Mesendoderm (in vitro differentiated cells): ENCODE measurements around the gene KRTAP10-3.
"Not testable (repeated sequence)": the region's sequence is repeated elsewhere in the genome, so short reads cannot be mapped to it uniquely, and the experiment has no call there.

ENCODE experiments used
- DNase-seq: peaks from one replicate; pipeline ENCODE4 v3.0.0; 2013
- H2AK5ac ChIP-seq: 2 replicates; pipeline ENCODE4 v1.6.1; 2013; ENCODE audit warnings: low read length, inconsistent platforms
- H2BK120ac ChIP-seq: 2 replicates; pipeline ENCODE4 v1.6.1; 2013; ENCODE audit warnings: low read depth, mild to moderate bottlenecking, low read length, moderate library complexity, mixed read lengths
- H2BK15ac ChIP-seq: replicated peaks from 2 replicates; pipeline ENCODE4 v1.6.1; 2013; ENCODE audit warnings: low read depth, mild to moderate bottlenecking, moderate library complexity
- H2BK5ac ChIP-seq: 2 replicates; pipeline ENCODE4 v1.6.1; 2013; ENCODE audit warnings: low read length, inconsistent platforms
- H3K18ac ChIP-seq: 2 replicates; pipeline ENCODE4 v1.6.1; 2013; ENCODE audit warnings: mild to moderate bottlenecking, low read length, mixed read lengths
- H3K23ac ChIP-seq: one replicate; pipeline ENCODE4 v1.6.1; 2013; ENCODE audit warnings: low read length
- H3K27ac ChIP-seq: 2 replicates; pipeline ENCODE4 v1.5.1; 2013; ENCODE audit warnings: low read depth, mild to moderate bottlenecking, inconsistent platforms, low read length, moderate library complexity
- H3K27me3 ChIP-seq: 2 replicates; pipeline ENCODE4 v1.6.1; 2013; ENCODE audit warnings: low read length, control low read depth, mild to moderate bottlenecking, inconsistent platforms; ENCODE audit not compliant: insufficient read depth, poor library complexity
- H3K36me3 ChIP-seq: 2 replicates; pipeline ENCODE4 v1.6.1; 2013; ENCODE audit warnings: low read length, inconsistent platforms; ENCODE audit not compliant: control insufficient read depth, insufficient read depth
- H3K4ac ChIP-seq: one replicate; pipeline ENCODE4 v1.6.1; 2013; ENCODE audit warnings: low read depth, mild to moderate bottlenecking, low read length, moderate library complexity
- H3K4me1 ChIP-seq: 2 replicates; pipeline ENCODE4 v1.6.1; 2013; ENCODE audit warnings: low read depth, low read length, inconsistent platforms; ENCODE audit not compliant: control insufficient read depth
- H3K4me2 ChIP-seq: 2 replicates; pipeline ENCODE4 v1.6.1; 2013; ENCODE audit warnings: low read length
- H3K4me3 ChIP-seq: 2 replicates; pipeline ENCODE4 v1.5.1; 2013; ENCODE audit warnings: mild to moderate bottlenecking, low read length
- H3K56ac ChIP-seq: one replicate; pipeline ENCODE4 v1.6.1; 2013; ENCODE audit warnings: low read length
- H3K79me1 ChIP-seq: 2 replicates; pipeline ENCODE4 v1.6.1; 2013; ENCODE audit warnings: low read length, inconsistent platforms
- H3K79me2 ChIP-seq: 2 replicates; pipeline ENCODE4 v1.6.1; 2013; ENCODE audit warnings: mild to moderate bottlenecking, low read length; ENCODE audit not compliant: control insufficient read depth, insufficient read depth
- H3K9ac ChIP-seq: 2 replicates; pipeline ENCODE4 v1.6.1; 2013; ENCODE audit warnings: low read length, inconsistent platforms
- H4K5ac ChIP-seq: one replicate; pipeline ENCODE4 v1.6.1; 2013; ENCODE audit warnings: low read length
- H4K8ac ChIP-seq: one replicate; pipeline ENCODE4 v1.6.1; 2013; ENCODE audit warnings: low read depth, mild to moderate bottlenecking, control low read depth, low read length, moderate library complexity
- WGBS: extraction: QIAGEN DNeasy Blood & Tissue Kit; methylation state at CpG from one replicate; pipeline ENCODE4 v1.1.7; 2013; ENCODE audit warnings: low lambda C conversion rate, missing lambda C conversion rate; ENCODE audit not compliant: insufficient coverage; ENCODE audit errors: extremely low coverage; 5-methylcytosine and 5-hydroxymethylcytosine counted together

Gene KRTAP10-3

GRCh38 chr21:44601596-44602462 lies 43.2 kb upstream of the KRTAP10-3 start:
- H2BK5ac ChIP-seq, result no peak overlapping the region
- no CpG with 5 or more reads among the region's 23 CpGs for WGBS
- no peaks in the 10 kb centered on the region for H3K27me3 ChIP-seq

DNA sequence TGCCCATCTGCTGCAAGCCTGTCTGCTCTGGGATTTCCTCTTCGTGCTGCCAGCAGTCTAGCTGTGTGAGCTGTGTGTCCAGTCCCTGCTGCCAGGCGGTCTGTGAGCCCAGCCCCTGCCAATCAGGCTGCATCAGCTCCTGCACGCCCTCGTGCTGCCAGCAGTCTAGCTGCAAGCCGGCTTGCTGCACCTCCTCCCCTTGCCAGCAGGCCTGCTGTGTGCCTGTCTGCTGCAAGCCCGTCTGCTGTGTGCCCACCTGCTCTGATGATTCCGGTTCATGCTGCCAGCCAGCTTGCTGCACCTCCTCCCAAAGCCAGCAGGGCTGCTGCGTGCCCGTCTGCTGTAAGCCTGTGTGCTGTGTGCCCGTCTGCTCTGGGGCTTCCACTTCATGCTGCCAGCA lies 42.5 kb upstream of the KRTAP10-3 start:
- not testable (repeated sequence) for H3K9ac ChIP-seq, H3K27ac ChIP-seq, H3K4me1 ChIP-seq, H3K79me1 ChIP-seq, H3K36me3 ChIP-seq, H3K4ac ChIP-seq, H4K5ac ChIP-seq, H3K18ac ChIP-seq, H3K79me2 ChIP-seq, H3K27me3 ChIP-seq, H2BK5ac ChIP-seq, H4K8ac ChIP-seq, H2BK15ac ChIP-seq, DNase-seq, H3K56ac ChIP-seq, H2BK120ac ChIP-seq, H3K23ac ChIP-seq, H3K4me2 ChIP-seq, H3K4me3 ChIP-seq, H2AK5ac ChIP-seq
- no CpG with 5 or more reads among the region's 10 CpGs for WGBS

More at GRCh38 chr21:44601596-44602462, 43.2 kb upstream of the KRTAP10-3 start:
- Histone ChIP-seq H3K9ac (no peak overlapping the region), H3K36me3 (no peaks in the 10 kb centered on the region), H3K27ac (no peak overlapping the region), H3K4ac (no peak overlapping the region), H3K4me3 (no peak overlapping the region), H3K79me1 (no peaks in the 10 kb centered on the region), H4K8ac (no peak overlapping the region), H2BK15ac (no peak overlapping the region), H4K5ac (no peak overlapping the region), H3K4me2 (no peak overlapping the region), H3K18ac (no peak overlapping the region), H3K4me1 (no peaks in the 10 kb centered on the region), H3K23ac (no peak overlapping the region), H3K56ac (no peak overlapping the region), H3K79me2 (no peaks in the 10 kb centered on the region), H2BK120ac (no peak overlapping the region), H2AK5ac (no peak overlapping the region)
- DNase-seq, result no peak

- H3K18ac ChIP-seq, result peak within 1 kb of the TSS; percentile 31
- not testable (repeated sequence) for H3K27ac ChIP-seq, H4K5ac ChIP-seq, H3K4me1 ChIP-seq, DNase-seq, H4K8ac ChIP-seq, H3K79me2 ChIP-seq, H3K4me3 ChIP-seq, H3K79me1 ChIP-seq, H3K23ac ChIP-seq, H2BK120ac ChIP-seq, H2BK15ac ChIP-seq, H3K9ac ChIP-seq, H3K27me3 ChIP-seq, H2BK5ac ChIP-seq, H3K56ac ChIP-seq, H3K4me2 ChIP-seq, H3K36me3 ChIP-seq, H2AK5ac ChIP-seq, H3K4ac ChIP-seq
- WGBS, result no CpG with 5 or more reads among the region's 23 CpGs
These were observed 41.8 kb upstream of the KRTAP10-3 start, which contains the start of gene KRTAP10-7 for GRCh38 chr21:44600118-44600978. Gene KRTAP10-7 (plus strand): TSS chr21:44600597. CDS start chr21:44600622, 25 bp downstream.

DNA sequence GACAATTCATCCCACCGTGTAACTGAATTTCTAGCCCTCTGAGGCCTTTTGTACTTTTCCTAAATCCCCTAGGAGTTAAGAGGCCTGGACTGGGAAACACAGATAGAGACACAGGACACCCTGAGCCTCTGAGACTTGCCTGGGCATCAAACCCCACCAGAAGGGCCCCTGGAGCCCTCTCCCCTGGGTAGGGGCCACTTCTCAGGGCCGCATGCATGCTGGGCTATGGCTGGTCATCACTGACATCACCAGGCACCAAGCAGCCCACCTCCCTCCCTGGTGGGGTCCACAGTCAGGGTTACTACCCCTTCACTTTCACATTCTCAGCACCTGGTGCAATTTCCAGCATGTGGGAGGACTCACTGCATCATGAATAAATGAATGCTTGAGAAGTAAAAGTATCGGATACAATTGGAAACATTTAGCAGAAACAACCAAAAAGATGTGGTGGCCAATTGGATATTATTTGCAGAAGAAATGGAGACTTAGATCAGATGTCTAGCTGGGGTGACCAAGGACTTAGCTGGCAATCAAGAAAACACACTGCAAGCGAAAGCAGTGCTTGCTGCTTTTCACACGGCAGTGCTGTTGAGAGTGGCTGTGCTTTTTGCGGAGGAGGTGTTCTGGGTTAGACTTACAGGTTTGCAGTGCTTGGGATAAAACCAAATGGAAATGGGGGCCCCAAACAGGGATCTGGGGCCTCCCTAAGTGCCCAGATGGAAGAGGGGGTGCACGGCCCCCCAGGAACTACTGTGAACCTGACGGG lies 40.9 kb upstream of the KRTAP10-3 start:
- Histone ChIP-seq H3K4me2 (no peak overlapping the region), H4K5ac (no peak overlapping the region), H2BK120ac (no peak overlapping the region), H3K18ac (peak overlapping the region; percentile 31), H3K4me3 (no peak overlapping the region), H3K9ac (no peak overlapping the region), H3K4me1 (no peaks in the 10 kb centered on the region), H2BK15ac (no peak overlapping the region), H3K27ac (no peak overlapping the region), H3K27me3 (no peaks in the 10 kb centered on the region), H2BK5ac (no peak overlapping the region), H3K4ac (no peak overlapping the region), H3K56ac (no peak overlapping the region), H3K36me3 (no peaks in the 10 kb centered on the region), H3K23ac (no peak overlapping the region), H2AK5ac (no peak overlapping the region), H3K79me1 (no peaks in the 10 kb centered on the region), H4K8ac (no peak overlapping the region), H3K79me2 (no peaks in the 10 kb centered on the region)
- no peak for DNase-seq
- no CpG with 5 or more reads among the region's 8 CpGs for WGBS

DNA sequence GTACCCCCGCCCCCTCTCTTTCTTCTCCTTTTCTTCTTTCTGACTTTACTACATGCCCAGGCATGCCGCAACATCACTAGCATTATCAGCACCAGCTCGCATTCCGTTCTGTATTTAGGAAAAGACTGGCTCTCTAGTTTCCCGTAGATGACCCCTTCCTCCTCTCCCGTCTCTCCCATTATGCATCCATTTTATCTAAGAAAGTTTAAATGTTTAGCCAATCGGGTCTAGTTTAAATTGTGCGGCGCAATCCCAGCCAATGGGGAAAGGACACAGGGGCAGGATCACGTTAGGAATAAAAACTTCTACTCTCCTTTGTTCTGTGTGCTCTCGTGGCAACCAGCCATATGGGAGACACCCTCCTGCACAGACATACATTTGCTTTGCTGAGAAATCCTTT lies 39.5 kb upstream of the KRTAP10-3 start:
- Histone ChIP-seq H3K23ac (no peak overlapping the region), H2BK120ac (no peak overlapping the region), H4K8ac (no peak overlapping the region), H3K4me2 (no peak overlapping the region), H3K36me3 (no peaks in the 10 kb centered on the region), H3K27me3 (no peaks in the 10 kb centered on the region), H3K4ac (no peak overlapping the region), H3K79me1 (no peaks in the 10 kb centered on the region), H3K27ac (no peak overlapping the region), H2BK15ac (no peak overlapping the region), H3K4me1 (peaks cover 4% of the 10 kb centered on the region), H3K4me3 (no peak overlapping the region), H3K79me2 (no peaks in the 10 kb centered on the region), H3K18ac (peak overlapping the region; percentile 29), H3K9ac (no peak overlapping the region), H2BK5ac (no peak overlapping the region), H3K56ac (no peak overlapping the region), H4K5ac (no peak overlapping the region), H2AK5ac (no peak overlapping the region)
- WGBS, result no CpG with 5 or more reads among the region's 11 CpGs
- peak; percentile 30 for DNase-seq
